Measurements from ENCODE around the gene LASP1. TPM values are rescaled to one million over a fixed set of nuclear protein-coding genes. Genes with fewer than 3 reads are reported as not detected.

LASP1 gene
- total and polyA plus RNA-seq, 2 experiments from 2014 or later: 198 to 250 TPM

DNA sequence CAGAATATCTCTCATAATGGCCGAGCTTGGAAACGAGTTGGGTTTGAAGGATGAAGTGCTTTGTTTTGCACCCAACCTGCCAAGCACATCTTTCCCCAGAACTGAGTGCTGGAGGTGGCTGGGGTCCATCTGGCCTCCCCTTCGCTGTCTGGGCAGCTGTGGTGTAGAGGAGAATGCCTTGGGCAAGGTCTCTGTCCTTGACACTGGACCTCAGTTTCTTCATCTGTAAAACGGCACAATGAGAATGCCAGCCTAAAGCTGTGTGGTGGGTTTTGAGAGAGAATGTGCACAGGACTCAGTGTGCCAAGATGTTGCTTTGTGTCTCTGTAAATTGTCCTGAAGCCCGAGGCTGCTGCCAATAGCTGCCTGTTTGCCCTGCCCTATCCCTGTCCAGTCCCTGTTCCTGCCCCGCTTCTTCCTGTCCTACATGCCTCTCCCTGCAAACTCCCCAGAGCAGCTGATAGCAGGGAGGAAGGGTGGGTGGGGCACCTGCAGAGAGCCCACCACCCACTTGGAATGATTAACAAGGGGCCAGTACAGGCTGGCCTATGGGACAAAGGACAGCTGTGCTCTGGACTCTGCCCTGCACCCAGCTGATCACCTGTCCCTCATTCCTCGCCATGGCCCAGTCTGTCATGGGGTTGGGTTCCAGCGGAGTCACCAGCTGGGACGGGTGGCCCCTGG, 15.3 kb downstream of the LASP1 start:
- Histone ChIP-seq H3K9me2 (ENCODE audit: insufficient read depth) (no peaks in the 10 kb centered on the region), H3K9ac (no peak overlapping the region; the same call in 1 of the 2 replicates), H4K20me1 (ENCODE audit: insufficient read depth) (peaks cover 36% of the 10 kb centered on the region), H3K79me2 (ENCODE audit: insufficient read depth) (peaks cover 99% of the 10 kb centered on the region), H3K27ac (no peak overlapping the region), H3K4me2 (ENCODE audit: unreplicated experiment) (no peak overlapping the region), H3K4me1 (ENCODE audit: insufficient read depth) (peaks cover 48% of the 10 kb centered on the region), H3K36me3 (ENCODE audit: low read depth) (peaks cover 28% of the 10 kb centered on the region), H2AFZ (no peak overlapping the region), H3K4me3 (no peak overlapping the region), H3F3A (ENCODE audit: insufficient read depth) (peaks cover 49% of the 10 kb centered on the region), H3K27me3 (replicated peaks; ENCODE audit: insufficient read depth) (no peaks in the 10 kb centered on the region), H3K9me3 (ENCODE audit: low read depth) (no peaks in the 10 kb centered on the region)
- WGBS, 2 experiments (ENCODE audit: low coverage in 1 of 2, low lambda C conversion rate in 2 of 2, missing lambda C conversion rate in 2 of 2): 59 to 64% methylated on average over 9 of the region's 9 CpGs
- TF ChIP-seq EZH2 (IDR thresholded peaks at IDR 0.05; ENCODE audit: insufficient read depth, poor library complexity, severe bottlenecking) (no peak), EZH2phosphoT487 (IDR thresholded peaks at IDR 0.05; ENCODE audit: insufficient read depth, low read depth) (no peak)
- in situ Hi-C loops (cut with MboI): no loop called here
- DNase-seq: peak; percentile 3

DNA sequence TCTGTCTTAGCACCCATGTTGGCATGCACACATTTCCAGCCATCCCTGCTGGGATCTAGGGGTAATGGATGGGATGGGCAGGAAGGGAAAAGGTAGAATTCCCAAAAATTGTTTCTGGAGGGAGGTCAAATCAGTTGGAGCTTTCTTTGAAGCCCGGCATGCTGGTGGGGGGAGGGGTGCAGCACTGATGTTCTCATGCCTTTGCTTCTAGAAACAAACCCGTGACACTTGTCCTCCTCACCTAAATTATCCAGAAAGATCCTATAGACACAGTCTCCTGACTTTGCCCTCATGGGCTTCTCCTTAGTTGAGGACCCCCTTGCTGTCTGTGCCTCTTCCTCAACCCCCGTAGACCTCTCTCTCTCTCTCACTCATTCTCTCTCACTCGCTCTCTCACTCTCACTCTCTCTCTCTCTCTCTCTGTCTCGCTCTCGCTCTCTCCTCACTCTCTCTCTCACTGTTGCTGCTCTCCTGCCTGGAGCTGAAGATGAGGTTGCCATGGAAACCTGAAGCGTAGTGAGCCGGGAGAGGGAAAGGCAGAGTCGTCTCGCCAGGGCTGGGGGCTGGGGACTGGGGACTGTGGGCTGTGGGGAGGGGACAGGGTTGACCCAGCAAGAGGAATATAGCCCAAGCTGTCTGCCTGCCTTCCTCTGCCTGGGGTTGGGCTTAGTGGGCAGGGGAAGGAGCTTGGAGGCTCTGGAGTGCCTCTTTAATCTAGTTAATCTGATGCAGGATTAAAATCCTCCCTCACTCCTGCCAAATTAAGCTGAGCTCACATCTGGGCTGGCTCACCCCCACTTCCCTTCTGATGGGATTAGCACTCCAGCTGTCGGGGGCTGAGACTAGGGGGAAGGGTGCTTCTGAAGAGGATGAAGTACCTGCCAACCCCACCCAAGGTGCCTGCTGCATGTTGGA, 16.1 kb downstream of the LASP1 start:
- H3K9me2 ChIP-seq (ENCODE audit: insufficient read depth): no peaks in the 10 kb centered on the region
- H3K27me3 ChIP-seq (replicated peaks; ENCODE audit: insufficient read depth): no peaks in the 10 kb centered on the region
- H3K36me3 ChIP-seq (ENCODE audit: low read depth): peaks cover 23% of the 10 kb centered on the region
- H3F3A ChIP-seq (ENCODE audit: insufficient read depth): peaks cover 43% of the 10 kb centered on the region
- 41 to 52% methylated on average over 11 of the region's 11 CpGs for WGBS, 2 experiments (ENCODE audit: low coverage in 1 of 2, low lambda C conversion rate in 2 of 2, missing lambda C conversion rate in 2 of 2)
- peaks cover 40% of the 10 kb centered on the region for H3K4me1 ChIP-seq (ENCODE audit: insufficient read depth)
- peaks cover 30% of the 10 kb centered on the region; the same call in 1 of the 2 replicates for H4K20me1 ChIP-seq (ENCODE audit: insufficient read depth)
- H3K4me2 ChIP-seq (ENCODE audit: unreplicated experiment): no peak overlapping the region
- H3K4me3 ChIP-seq: no peak overlapping the region
- TF ChIP-seq EZH2phosphoT487 (IDR thresholded peaks at IDR 0.05; ENCODE audit: insufficient read depth, low read depth) (no peak), EZH2 (IDR thresholded peaks at IDR 0.05; ENCODE audit: insufficient read depth, poor library complexity, severe bottlenecking) (no peak)
- no peaks in the 10 kb centered on the region for H3K9me3 ChIP-seq (ENCODE audit: low read depth)
- H2AFZ ChIP-seq: no peak overlapping the region
- in situ Hi-C loops (cut with MboI): no loop called here
- peaks cover 100% of the 10 kb centered on the region for H3K79me2 ChIP-seq (ENCODE audit: insufficient read depth)
- DNase-seq: peak; percentile 52
- H3K9ac ChIP-seq: no peak overlapping the region
- no peak overlapping the region for H3K27ac ChIP-seq

DNA sequence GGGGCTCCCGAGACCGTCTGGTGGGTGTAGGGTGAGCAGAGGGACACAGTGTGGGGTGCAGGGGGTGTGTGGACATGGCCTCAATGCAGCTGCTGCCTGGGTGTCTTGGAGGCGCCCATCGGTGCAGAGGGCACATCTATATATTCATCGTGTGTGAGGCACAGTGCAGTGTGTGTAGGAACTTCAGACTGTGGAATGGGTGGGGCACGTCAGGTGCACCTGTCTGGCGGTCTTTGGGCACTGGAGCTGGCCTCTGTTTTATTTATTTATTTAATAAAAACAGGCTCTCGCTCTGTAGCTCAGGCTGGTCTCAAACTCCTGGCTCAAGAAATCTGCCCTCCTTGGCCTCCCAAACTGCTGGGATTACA, 16.8 kb downstream of the LASP1 start:
- no peak for DNase-seq
- Histone ChIP-seq H3K4me2 (ENCODE audit: unreplicated experiment) (no peak overlapping the region), H3K27me3 (replicated peaks; ENCODE audit: insufficient read depth) (no peaks in the 10 kb centered on the region), H3K9me2 (ENCODE audit: insufficient read depth) (no peaks in the 10 kb centered on the region), H3K27ac (no peak overlapping the region), H3K4me1 (ENCODE audit: insufficient read depth) (peaks cover 34% of the 10 kb centered on the region), H3K79me2 (ENCODE audit: insufficient read depth) (peaks cover 100% of the 10 kb centered on the region), H3K9me3 (ENCODE audit: low read depth) (no peaks in the 10 kb centered on the region), H4K20me1 (ENCODE audit: insufficient read depth) (peaks cover 25% of the 10 kb centered on the region; the same call in 1 of the 2 replicates), H2AFZ (no peak overlapping the region), H3K36me3 (ENCODE audit: low read depth) (peaks cover 25% of the 10 kb centered on the region), H3K9ac (no peak overlapping the region), H3K4me3 (no peak overlapping the region), H3F3A (ENCODE audit: insufficient read depth) (peaks cover 39% of the 10 kb centered on the region)
- in situ Hi-C loops (cut with MboI): no loop called here
- TF ChIP-seq EZH2phosphoT487 (IDR thresholded peaks at IDR 0.05; ENCODE audit: insufficient read depth, low read depth) (no peak), EZH2 (IDR thresholded peaks at IDR 0.05; ENCODE audit: insufficient read depth, poor library complexity, severe bottlenecking) (no peak)
- 62 to 70% methylated on average over 8 of the region's 8 CpGs for WGBS, 2 experiments (ENCODE audit: low coverage in 1 of 2, low lambda C conversion rate in 2 of 2, missing lambda C conversion rate in 2 of 2)

DNA sequence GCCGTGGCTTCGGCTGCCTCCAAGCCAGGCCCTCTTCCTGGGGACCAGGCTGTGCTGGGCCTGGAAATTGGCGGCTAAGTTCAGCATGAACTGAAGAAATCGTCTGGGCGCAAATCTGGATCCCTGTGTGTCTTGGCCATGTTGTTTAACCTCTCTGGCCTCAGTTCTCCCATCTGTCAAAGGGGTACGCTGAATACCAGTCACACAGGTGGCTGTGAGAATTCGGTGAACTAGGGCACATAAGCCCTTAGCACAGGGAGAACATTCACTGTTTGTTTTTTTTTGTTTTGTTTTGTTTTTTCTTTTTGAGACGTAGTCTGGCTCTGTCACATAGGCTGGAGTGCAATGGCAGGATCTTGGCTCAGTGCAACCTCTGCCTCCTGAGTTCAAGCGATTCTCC, 19.0 kb downstream of the LASP1 start:
- in situ Hi-C loops (cut with MboI): no loop called here
- TF ChIP-seq EZH2 (IDR thresholded peaks at IDR 0.05; ENCODE audit: insufficient read depth, poor library complexity, severe bottlenecking): no peak
- TF ChIP-seq EZH2phosphoT487 (IDR thresholded peaks at IDR 0.05; ENCODE audit: insufficient read depth, low read depth): no peak
- no peak overlapping the region for H3K27ac ChIP-seq
- H3K9me2 ChIP-seq (ENCODE audit: insufficient read depth): no peaks in the 10 kb centered on the region
- H3K27me3 ChIP-seq (replicated peaks; ENCODE audit: insufficient read depth): no peaks in the 10 kb centered on the region
- WGBS, 2 experiments (ENCODE audit: low coverage in 1 of 2, low lambda C conversion rate in 2 of 2, missing lambda C conversion rate in 2 of 2): 91 to 95% methylated on average over 9 of the region's 9 CpGs
- no peak overlapping the region for H3K4me2 ChIP-seq (ENCODE audit: unreplicated experiment)
- H4K20me1 ChIP-seq (ENCODE audit: insufficient read depth): peaks cover 17% of the 10 kb centered on the region
- no peak overlapping the region for H3K4me3 ChIP-seq
- peaks cover 15% of the 10 kb centered on the region for H3K4me1 ChIP-seq (ENCODE audit: insufficient read depth)
- H3K9me3 ChIP-seq (ENCODE audit: low read depth): no peaks in the 10 kb centered on the region
- no peak for DNase-seq
- H2AFZ ChIP-seq: no peak overlapping the region
- H3K79me2 ChIP-seq (ENCODE audit: insufficient read depth): peaks cover 100% of the 10 kb centered on the region
- peaks cover 29% of the 10 kb centered on the region for H3F3A ChIP-seq (ENCODE audit: insufficient read depth)
- H3K9ac ChIP-seq: no peak overlapping the region
- peaks cover 40% of the 10 kb centered on the region for H3K36me3 ChIP-seq (ENCODE audit: low read depth)

Measured in GM23248 (cell line).